UCSD-AML1 (cell line): Measurements from ENCODE around the gene LMBR1.

Source experiments
- DNase-seq: peaks from one replicate; lab custom pipeline; 2025; ENCODE audit not compliant: unreplicated experiment; lab: John Stamatoyannopoulos, UW

LMBR1 gene

DNA sequence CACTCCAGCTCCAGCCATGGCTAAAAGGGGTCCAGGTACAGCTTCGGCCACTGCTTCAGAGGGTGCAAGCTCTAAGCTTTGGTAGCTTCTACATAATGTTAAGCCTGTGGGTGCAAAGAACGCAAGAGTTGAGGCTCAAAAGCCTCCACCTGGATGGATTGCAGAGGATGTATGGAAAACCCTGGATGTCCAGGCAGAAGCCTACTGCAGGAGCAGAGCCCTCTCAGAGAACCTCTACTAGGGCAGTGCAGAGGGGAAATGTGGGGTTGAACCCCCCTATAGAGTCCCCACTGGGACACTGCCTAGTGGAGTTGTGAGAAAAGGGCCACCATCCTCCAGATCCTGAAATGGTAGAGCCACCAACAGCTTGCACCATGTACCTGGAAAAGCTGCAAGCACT is 263.1 kb downstream of the LMBR1 start:
- DNase-seq, result no peak

DNA sequence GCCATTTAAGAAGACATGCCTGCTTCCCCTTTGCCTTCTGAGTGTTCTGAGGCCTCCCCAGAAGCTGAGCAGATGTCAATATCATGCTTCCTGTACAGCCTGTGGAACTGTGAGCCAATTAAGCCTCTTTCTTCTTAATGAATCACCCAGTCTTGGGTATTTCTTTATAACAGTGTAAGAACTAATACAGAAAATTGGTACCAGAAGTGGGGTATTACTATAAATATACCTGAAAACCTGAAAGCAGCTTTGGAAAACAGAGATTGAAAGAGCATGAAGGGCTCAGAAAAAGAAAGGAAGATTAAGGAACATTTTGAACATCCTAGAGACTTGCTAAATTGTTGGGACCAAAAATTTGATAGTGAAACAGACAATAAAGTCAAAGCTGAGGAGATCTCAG is 264.4 kb downstream of the LMBR1 start:
- DNase-seq, result no peak
